Heart right ventricle (tissue), 16 donors: ENCODE data around the gene RAD51B. TPM values are rescaled to one million over a fixed set of nuclear protein-coding genes. Genes with fewer than 3 reads are reported as not detected.

ENCODE experiments used
- ATAC-seq, 8 donors: fragments of 200-7000 bp; cut with Tn5 transposase; one replicate each; pipeline ENCODE4 v1.9.1; 2020; ENCODE audit warnings: mild to moderate bottlenecking in 8 of 8, moderate library complexity in 8 of 8, moderate number of reproducible peaks in 1 of 8
- DNase-seq, 2 donors: peaks; one replicate each; pipeline ENCODE4 v3.0.0-alpha.2; 2020
- H3K27ac ChIP-seq, 10 donors: fragments of 200-600 bp; sonication (generic) in 2 of 10; one replicate each; pipeline versions ENCODE4 v1.5.0 to v1.8.0; 2020 to 2022; ENCODE audit warnings: mild to moderate bottlenecking in 3 of 10
- H3K27me3 ChIP-seq, 7 donors: fragments of 200-600 bp; one replicate each; pipeline ENCODE4 v1.8.0; 2021 to 2022; ENCODE audit warnings: mild to moderate bottlenecking in 2 of 7
- H3K36me3 ChIP-seq, 9 donors: fragments of 200-600 bp; sonication (generic) in 1 of 9; one replicate each; pipeline versions ENCODE4 v1.5.0 to v1.8.0; 2020 to 2022; ENCODE audit warnings: mild to moderate bottlenecking in 2 of 9
- H3K4me1 ChIP-seq, 9 donors: fragments of 200-600 bp; sonication (generic) in 1 of 9; one replicate each; pipeline versions ENCODE4 v1.5.0 to v1.8.0; 2020 to 2022; ENCODE audit warnings: mild to moderate bottlenecking in 4 of 9
- H3K4me3 ChIP-seq, 10 donors: fragments of 200-600 bp; sonication (generic) in 2 of 10; one replicate each; pipeline versions ENCODE4 v1.5.0 to v1.8.0; 2020 to 2022; ENCODE audit warnings: mild to moderate bottlenecking in 7 of 10, moderate library complexity in 2 of 10
- H3K9me3 ChIP-seq, 11 donors: fragments of 200-600 bp in 10 of 11; sonication (generic) in 2 of 11; one replicate each; pipeline versions ENCODE4 v1.5.0 to v1.8.0; 2013 to 2022; ENCODE audit warnings: mild to moderate bottlenecking in 2 of 11, control low read depth in 1 of 11, moderate library complexity in 1 of 11
- WGBS, 2 donors: extraction: QIAGEN DNeasy Blood & Tissue Kit; methylation state at CpG; one replicate each; pipeline ENCODE4 v1.1.7; 2013; ENCODE audit warnings: inconsistent platforms in 1 of 2; 5-methylcytosine and 5-hydroxymethylcytosine counted together
- intact Hi-C, 10 donors: fragments of 100-400 bp; cut with DNase I; formaldehyde crosslinking; loops; one replicate each; pipeline versions ENCODE4 v1.11.1 to v1.14.2; 2022
- polyA plus RNA-seq, 2 donors: library from polyadenylated mRNA; stranded (reverse); fragments of 200-250 nt; gene quantifications; one replicate each; pipeline ENCODE4 v1.2.3, GENCODE V29; 2013
- total RNA-seq, 10 donors: library from RNA; stranded (reverse); fragmentation: NEBNext Ultra II Directional in 3 of 10; extraction: Animal tissue kit (Norgen Biotek cat#: 25700) in 3 of 10; gene quantifications; one replicate each; pipeline versions ENCODE4 v1.2.1 to v1.2.4, GENCODE V29; 2021 to 2023
- TF ChIP-seq, protein P1 (sequence below), 9 donors: fragments of 200-600 bp; sonication (generic) in 2 of 9; IDR thresholded peaks; one replicate each; pipeline versions ENCODE4 v1.5.0 to v1.8.0; 2021 to 2022; ENCODE audit warnings: antibody characterized with exemption in 9 of 9, mild to moderate bottlenecking in 5 of 9, moderate library complexity in 1 of 9
- donor health status: Arrhythmogenic right ventricular cardiomyopathy.
- donor health status: ischemic (EF 13 %, LVEDD 7.1; RV severe dilation, severe dysfunction).
- donor health status: healthy with polysubstance abuse.
- donor health status: DM: no; HTN: yes; CAD: no.
- donor health status: DM: no; HTN: no; CAD: no.
- donor health status: ischemic (EF 25% LVEDD 6.9; RV normal size, moderate dysfunction).
- donor health status: ischemic (EF 25% LVEDD 5.7; RV mildly dilated, moderate dysfunction).
- donor health status: healthy.
- donor health status: DM: yes; HTN: yes; CAD: no.
- donor health status: Ischemic cardiomyopathy.
- donor health status: ischemic (EF 35%, LVEDD 5.7; RV mildly dilated, moderate dysfunction).
- donor health status: nonischemic (EF 11% LVEDD 7.7; RV severe dilation, severe dysfunction).
- donor health status: DM: yes; HTN: yes; CAD: no.
- donor health status: PGD.
- donor health status: ischemic (EF 29% LVEDD 5.4; RV normal size, mild dysfunction).
- donor health status: nonischemic (EF 23%, LVEDD 6.1; RV moderate dilation, normal function).

RAD51B gene
- total and polyA plus RNA-seq, 12 donors, result 0.88 to 8.6 (median 3.5) TPM

DNA sequence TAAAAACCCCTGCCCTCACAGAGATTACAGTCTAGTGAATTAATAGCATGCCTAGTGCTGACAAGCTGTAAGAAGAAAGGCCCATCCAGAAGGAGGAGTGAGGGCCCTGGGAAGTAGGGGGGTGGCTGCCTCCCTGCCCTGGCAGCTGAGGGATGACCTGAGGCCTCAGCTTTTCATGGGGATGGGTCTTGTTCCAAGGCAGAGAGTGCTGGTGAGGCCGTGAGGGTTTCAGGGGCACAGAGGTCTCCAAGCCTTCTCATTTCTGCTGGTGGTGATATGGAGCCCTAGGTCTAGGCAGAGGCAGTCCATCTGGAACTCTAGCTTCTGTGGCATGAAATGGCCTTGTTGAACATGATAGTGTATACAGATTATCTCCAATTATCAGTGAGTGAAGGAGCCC, 858.9 kb downstream of the RAD51B start:
- intact Hi-C loops, result loop anchor here in 2 of 10 donors (10.0 kb wide), 2 partner anchors 424 to 434 kb away; no protein-coding TSS in a partner anchor
- WGBS, 2 donors, result 94 to 100% methylated on average over 1 of the region's 1 CpG
- H3K4me1 ChIP-seq, result peaks cover 12 to 38% (median 35%) of the 10 kb centered on the region in 9 donors

DNA sequence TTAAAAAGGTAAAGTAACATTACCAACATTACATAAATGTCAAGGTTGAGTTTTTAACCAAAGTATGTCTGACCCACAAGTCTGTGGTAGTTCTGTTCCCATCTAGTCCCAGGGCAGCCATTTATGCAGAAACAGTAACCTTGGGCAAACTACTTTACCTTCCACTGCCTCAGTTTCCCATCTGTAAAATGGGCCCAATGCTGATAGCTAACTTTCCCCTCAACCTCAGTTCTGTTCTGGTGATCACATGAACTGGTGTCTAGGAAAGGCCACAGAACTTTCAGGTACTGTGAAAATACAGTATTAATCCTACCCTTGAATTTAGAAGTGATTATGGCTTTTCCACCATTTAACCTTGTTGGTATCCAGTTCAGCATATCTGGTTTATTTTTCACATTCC, 859.7 kb downstream of the RAD51B start:
- Histone ChIP-seq H3K4me3 (no peak overlapping the region), H3K36me3 (no peaks in the 10 kb centered on the region), H3K4me1 (peaks cover 20 to 46% (median 43%) of the 10 kb centered on the region in 9 donors), H3K27me3 (no peaks in the 10 kb centered on the region), H3K27ac (peak overlapping the region in 1 of 10 donors; percentile 96), H3K9me3 (no peaks in the 10 kb centered on the region)
- intact Hi-C loops, result loop anchor here in 2 of 10 donors (10.0 kb wide), 2 partner anchors 424 to 434 kb away; no protein-coding TSS in a partner anchor
- ATAC-seq, result no peak
- no peak for DNase-seq
- TF ChIP-seq, protein P1, sequence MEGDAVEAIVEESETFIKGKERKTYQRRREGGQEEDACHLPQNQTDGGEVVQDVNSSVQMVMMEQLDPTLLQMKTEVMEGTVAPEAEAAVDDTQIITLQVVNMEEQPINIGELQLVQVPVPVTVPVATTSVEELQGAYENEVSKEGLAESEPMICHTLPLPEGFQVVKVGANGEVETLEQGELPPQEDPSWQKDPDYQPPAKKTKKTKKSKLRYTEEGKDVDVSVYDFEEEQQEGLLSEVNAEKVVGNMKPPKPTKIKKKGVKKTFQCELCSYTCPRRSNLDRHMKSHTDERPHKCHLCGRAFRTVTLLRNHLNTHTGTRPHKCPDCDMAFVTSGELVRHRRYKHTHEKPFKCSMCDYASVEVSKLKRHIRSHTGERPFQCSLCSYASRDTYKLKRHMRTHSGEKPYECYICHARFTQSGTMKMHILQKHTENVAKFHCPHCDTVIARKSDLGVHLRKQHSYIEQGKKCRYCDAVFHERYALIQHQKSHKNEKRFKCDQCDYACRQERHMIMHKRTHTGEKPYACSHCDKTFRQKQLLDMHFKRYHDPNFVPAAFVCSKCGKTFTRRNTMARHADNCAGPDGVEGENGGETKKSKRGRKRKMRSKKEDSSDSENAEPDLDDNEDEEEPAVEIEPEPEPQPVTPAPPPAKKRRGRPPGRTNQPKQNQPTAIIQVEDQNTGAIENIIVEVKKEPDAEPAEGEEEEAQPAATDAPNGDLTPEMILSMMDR (IDR thresholded peaks at IDR 0.05), result no peak

More for the DNA sequence above, 858.9 kb downstream of the RAD51B start:
- no peaks in the 10 kb centered on the region for H3K27me3 ChIP-seq
- H3K9me3 ChIP-seq, result no peaks in the 10 kb centered on the region
- H3K4me3 ChIP-seq, result no peak overlapping the region
- TF ChIP-seq, protein P1 (IDR thresholded peaks at IDR 0.05), result no peak
- no peaks in the 10 kb centered on the region for H3K36me3 ChIP-seq
- DNase-seq (no peak), ATAC-seq (no peak)
- no peak overlapping the region for H3K27ac ChIP-seq

DNA sequence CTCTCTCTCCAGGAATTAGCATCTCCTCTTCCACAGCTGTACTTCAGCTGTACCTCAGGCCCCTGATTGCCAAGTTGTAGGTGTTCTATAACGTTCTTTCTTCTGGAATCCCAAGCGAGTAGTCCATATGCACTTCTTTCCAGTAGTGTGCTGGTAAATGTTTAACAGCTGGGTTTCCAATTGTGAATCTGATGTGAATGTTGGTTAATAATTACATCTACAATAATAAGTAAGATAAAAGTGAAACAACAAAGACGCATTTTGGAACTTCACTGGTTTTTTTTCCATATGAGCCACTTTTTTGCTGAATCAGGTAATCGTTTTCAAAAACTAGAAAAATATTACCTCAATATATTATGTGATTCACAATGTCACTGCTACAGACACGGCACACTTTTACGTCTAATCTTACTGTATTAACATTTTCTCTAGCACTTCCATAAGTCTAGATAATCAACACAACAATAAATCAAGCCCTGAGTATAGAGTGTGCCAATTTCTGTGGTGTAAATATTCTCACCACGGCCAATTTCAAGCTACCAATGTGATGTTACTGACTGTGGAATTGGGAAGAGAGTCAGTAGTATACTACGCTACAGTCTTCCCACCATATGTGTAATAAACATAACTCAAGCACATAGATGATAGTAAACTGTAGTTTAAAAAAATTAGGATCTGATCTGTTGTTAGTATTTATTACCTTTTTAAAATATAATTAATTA, 860.3 kb downstream of the RAD51B start:
- DNase-seq (no peak), ATAC-seq (no peak)
- Histone ChIP-seq H3K4me1 (peaks cover 25 to 52% (median 48%) of the 10 kb centered on the region in 9 donors), H3K4me3 (no peak overlapping the region), H3K27ac (peak overlapping the region in 7 of 10 donors; percentile 19 to 96 (median 82)), H3K36me3 (no peaks in the 10 kb centered on the region), H3K9me3 (no peaks in the 10 kb centered on the region), H3K27me3 (no peaks in the 10 kb centered on the region)
- 94 to 95% methylated on average over 8 of the region's 8 CpGs for WGBS, 2 donors
- TF ChIP-seq, protein P1 (IDR thresholded peaks at IDR 0.05), result no peak
- intact Hi-C loops, result loop anchor here in 4 of 10 donors (5.0 to 10.0 kb wide), 6 partner anchors 47 to 435 kb away; partner anchors contain the start of gene ZFP36L1 (in 2 of the 4)

DNA sequence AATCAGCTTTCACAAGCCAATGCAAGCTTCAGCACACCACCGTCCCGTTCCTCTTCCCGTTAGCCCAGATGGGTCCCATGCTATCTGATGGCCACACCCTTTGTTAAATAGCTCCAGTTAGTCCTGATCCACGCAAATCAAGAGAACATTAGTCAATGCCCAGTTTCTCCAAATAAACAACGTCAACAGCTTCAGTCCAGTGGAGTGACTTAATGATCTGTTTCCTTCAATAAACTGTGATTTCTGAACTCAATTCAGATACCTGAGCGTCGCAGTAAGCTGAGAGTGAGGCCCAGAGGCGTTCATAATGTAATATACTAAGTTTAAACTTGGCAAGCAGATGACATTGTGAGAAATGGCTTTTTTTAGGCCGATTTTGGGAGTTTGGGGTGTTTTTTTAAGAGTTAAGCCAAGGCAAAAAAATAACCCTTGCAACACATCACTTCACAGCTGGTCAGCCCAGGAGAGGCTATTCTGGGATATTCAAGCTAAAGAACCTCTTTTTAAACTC, 861.0 kb downstream of the RAD51B start:
- no peaks in the 10 kb centered on the region for H3K36me3 ChIP-seq
- peak overlapping the region in 9 of 10 donors; percentile 49 to 96 (median 82) for H3K27ac ChIP-seq
- TF ChIP-seq, protein P1 (IDR thresholded peaks at IDR 0.05), result no peak
- 59 to 69% methylated on average over 9 of the region's 9 CpGs for WGBS, 2 donors
- H3K4me1 ChIP-seq, result peaks cover 25 to 59% (median 54%) of the 10 kb centered on the region in 9 donors
- DNase-seq, result no peak
- peak in 7 of 8 donors; percentile 7 to 64 (median 28) for ATAC-seq
- no peaks in the 10 kb centered on the region for H3K9me3 ChIP-seq
- intact Hi-C loops, result loop anchor here in 4 of 10 donors (5.0 to 10.0 kb wide), 4 partner anchors 47 to 112 kb away; partner anchors contain the start of gene ZFP36L1 (in 2 of the 4)
- no peak overlapping the region for H3K4me3 ChIP-seq
- H3K27me3 ChIP-seq, result no peaks in the 10 kb centered on the region
